Body of pancreas (tissue), 4 donors: ENCODE data around the gene CDK8. TPM values are rescaled to one million over a fixed set of nuclear protein-coding genes. Genes with fewer than 3 reads are reported as not detected.

ENCODE experiments used
- ATAC-seq: fragments of 150-250 bp; one replicate; pipeline ENCODE4 v1.9.1; 2016
- DNase-seq, 4 donors: peaks; one replicate each; pipeline ENCODE4 v3.0.0-alpha.2; 2019
- H3K27ac ChIP-seq, 4 donors: fragments of 200-600 bp; sonication (generic); 1 replicate in 3 of 4; 2 replicates in 1 of 4; pipeline versions ENCODE4 v1.5.1 to v1.6.1; 2016 to 2019; ENCODE audit warnings: mild to moderate bottlenecking in 1 of 4, mixed read lengths in 1 of 4, moderate library complexity in 1 of 4
- H3K27me3 ChIP-seq, 2 donors: fragments of 200-600 bp; sonication (generic); one replicate each; pipeline ENCODE4 v1.6.0; 2016; ENCODE audit warnings: mild to moderate bottlenecking in 1 of 2
- H3K36me3 ChIP-seq, 2 donors: fragments of 200-600 bp; sonication (generic); replicated peaks in 1 of 2; 2 replicates each; pipeline ENCODE4 v1.5.1; 2016; ENCODE audit warnings: low read depth in 2 of 2; ENCODE audit not compliant: insufficient read depth in 1 of 2
- H3K4me1 ChIP-seq: fragments of 200-600 bp; sonication (generic); one replicate; pipeline ENCODE4 v1.6.0; 2016
- H3K4me3 ChIP-seq, 2 donors: fragments of 200-600 bp; sonication (generic); 1 replicate in 1 of 2; 2 replicates in 1 of 2; pipeline ENCODE4 v1.5.1; 2016 to 2019
- H3K9me3 ChIP-seq, 3 donors: fragments of 200-600 bp; sonication (generic); 1 replicate in 2 of 3; 2 replicates in 1 of 3; pipeline ENCODE4 v1.5.1; 2016
- CTCF ChIP-seq, 7 experiments: fragments of 450-650 bp in 4 of 7; fragments of 200-600 bp in 3 of 7; sonication (generic) in 3 of 7; IDR thresholded peaks; one replicate each; pipeline ENCODE4 v1.5.1; 2016 to 2019; ENCODE audit warnings: antibody characterized with exemption in 7 of 7
- POLR2A ChIP-seq, 3 donors: fragments of 450-650 bp; IDR thresholded peaks; one replicate each; pipeline ENCODE4 v1.6.1; 2016; ENCODE audit warnings: antibody characterized with exemption in 3 of 3, mild to moderate bottlenecking in 2 of 3
- WGBS, 2 donors: methylation state at CpG; one replicate each; pipeline ENCODE4 v1.1.5; 2017; 5-methylcytosine and 5-hydroxymethylcytosine counted together
- intact Hi-C: fragments of 100-400 bp; cut with DNase I; formaldehyde crosslinking; loops from one replicate; pipeline ENCODE4 v1.15.1; 2023
- total RNA-seq, 2 donors: library from RNA; depleted of rRNA; stranded (reverse); fragments of >200 nt; gene quantifications; one replicate each; pipeline ENCODE4 v1.1.0, GENCODE V29; 2016

Gene CDK8
- total RNA-seq, 2 donors from 2014 or later = 12.7 to 13.8 TPM

DNA sequence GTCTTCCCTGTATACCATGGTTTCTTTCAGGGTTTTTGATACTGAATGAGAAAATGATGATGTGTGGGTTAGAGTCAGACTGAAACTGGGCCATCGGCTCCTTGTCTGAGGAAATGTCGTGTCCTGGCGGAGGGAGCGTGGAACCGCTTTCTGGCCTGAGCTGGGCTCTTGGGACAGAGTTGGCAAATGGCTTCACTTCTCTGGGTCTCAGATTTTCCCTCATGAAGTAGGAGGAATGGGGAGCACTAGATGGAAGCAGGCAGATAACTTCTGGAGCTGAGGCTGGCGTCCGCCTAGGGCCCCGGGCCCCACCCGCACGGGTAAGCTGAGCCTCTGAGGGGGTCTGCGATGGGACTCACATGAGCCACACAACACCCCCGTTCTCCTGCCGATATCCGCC lies 170.3 kb downstream of the CDK8 start:
- Histone ChIP-seq H3K36me3 (no peaks in the 10 kb centered on the region), H3K27me3 (no peaks in the 10 kb centered on the region), H3K27ac (no peak overlapping the region), H3K4me1 (peaks cover 7% of the 10 kb centered on the region), H3K4me3 (no peak overlapping the region), H3K9me3 (no peaks in the 10 kb centered on the region)
- 87 to 91% methylated on average over 14 of the region's 14 CpGs for WGBS, 2 donors
- no peak for DNase-seq
- TF ChIP-seq CTCF (IDR thresholded peaks at IDR 0.05) = no peak
- ATAC-seq = no peak
- intact Hi-C loops = no loop called here

GRCh38 chr13:26425443-26426358 lies 171.8 kb downstream of the CDK8 start:
- Histone ChIP-seq H3K4me3 (no peak overlapping the region), H3K27me3 (no peaks in the 10 kb centered on the region), H3K36me3 (no peaks in the 10 kb centered on the region), H3K9me3 (no peaks in the 10 kb centered on the region), H3K4me1 (peaks cover 7% of the 10 kb centered on the region), H3K27ac (no peak overlapping the region)
- 18 to 21% methylated on average over 9 of the region's 9 CpGs for WGBS, 2 donors
- DNase-seq = peak in 3 of 4 donors; percentile 18 to 59 (median 29)
- intact Hi-C loops = no loop called here
- TF ChIP-seq CTCF (IDR thresholded peaks at IDR 0.05) (no peak), POLR2A (IDR thresholded peaks at IDR 0.05) (no peak)
- peak; percentile 27 for ATAC-seq

DNA sequence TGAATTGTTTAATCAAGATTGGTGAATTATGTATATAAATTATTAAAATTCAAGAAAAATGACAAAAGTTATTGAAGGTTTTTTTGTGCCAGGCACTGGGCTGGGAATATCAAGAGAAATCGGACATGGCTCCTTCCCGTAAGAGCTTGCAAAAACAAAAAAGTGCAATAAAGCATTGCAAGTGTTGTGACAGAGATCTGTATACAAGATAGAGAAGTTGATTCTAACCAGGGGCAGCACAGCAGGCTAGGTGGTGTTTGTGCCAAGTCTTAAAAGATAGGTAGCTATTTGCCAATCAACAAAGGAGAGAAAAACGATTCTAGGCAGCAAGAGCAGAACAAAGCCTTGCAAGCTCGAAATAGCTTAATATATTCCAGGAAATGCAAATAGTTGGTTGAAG lies 179.8 kb downstream of the CDK8 start:
- Histone ChIP-seq H3K36me3 (no peaks in the 10 kb centered on the region), H3K4me1 (no peaks in the 10 kb centered on the region), H3K9me3 (peaks cover 0 to 7% (median 4%) of the 10 kb centered on the region in 3 donors), H3K4me3 (no peak overlapping the region), H3K27ac (no peak overlapping the region), H3K27me3 (no peaks in the 10 kb centered on the region)
- TF ChIP-seq POLR2A (IDR thresholded peaks at IDR 0.05) (no peak), CTCF (IDR thresholded peaks at IDR 0.05) (no peak)
- DNase-seq = no peak
- ATAC-seq = no peak
- intact Hi-C loops = no loop called here
- 53 to 60% methylated on average over 4 of the region's 4 CpGs for WGBS, 2 donors

GRCh38 chr13:26435171-26435570 lies 181.2 kb downstream of the CDK8 start:
- ATAC-seq = no peak
- Histone ChIP-seq H3K27me3 (no peaks in the 10 kb centered on the region), H3K9me3 (peaks cover 0 to 7% (median 4%) of the 10 kb centered on the region in 3 donors), H3K27ac (no peak overlapping the region), H3K4me3 (no peak overlapping the region), H3K4me1 (no peaks in the 10 kb centered on the region), H3K36me3 (no peaks in the 10 kb centered on the region)
- TF ChIP-seq POLR2A (IDR thresholded peaks at IDR 0.05) (no peak), CTCF (IDR thresholded peaks at IDR 0.05) (no peak)
- intact Hi-C loops = no loop called here
- DNase-seq = no peak

DNA sequence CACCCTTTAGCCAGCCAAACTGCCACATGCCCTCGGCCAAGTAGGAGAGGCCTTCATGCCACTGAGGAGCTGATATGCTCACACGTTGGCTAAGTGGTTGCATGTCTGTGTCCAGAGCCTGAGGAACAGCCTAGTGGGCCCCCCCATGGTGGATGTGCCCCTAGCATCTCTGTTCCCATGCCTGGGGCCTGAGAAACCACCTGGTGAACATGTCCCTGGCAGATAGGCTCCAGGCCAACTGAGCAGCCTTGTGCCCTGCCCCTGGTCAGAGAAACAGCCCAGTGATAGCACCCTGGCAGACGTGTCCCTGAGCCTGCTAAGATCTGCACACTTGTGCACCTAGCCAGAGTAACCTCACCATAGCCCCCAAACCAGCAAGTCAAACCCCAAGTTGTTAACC lies 181.7 kb downstream of the CDK8 start:
- WGBS, 2 donors = 78% methylated on average over 3 of the region's 3 CpGs; no CpG with 5 or more reads in 1 of the 2 donors
- no peak overlapping the region for H3K27ac ChIP-seq
- peaks cover 0 to 7% (median 4%) of the 10 kb centered on the region in 3 donors for H3K9me3 ChIP-seq
- TF ChIP-seq CTCF (IDR thresholded peaks at IDR 0.05) = no peak
- no peak for TF ChIP-seq POLR2A (IDR thresholded peaks at IDR 0.05)
- ATAC-seq (no peak), DNase-seq (no peak)
- no peaks in the 10 kb centered on the region for H3K27me3 ChIP-seq
- no peaks in the 10 kb centered on the region for H3K36me3 ChIP-seq
- intact Hi-C loops = no loop called here
- no peaks in the 10 kb centered on the region for H3K4me1 ChIP-seq
- no peak overlapping the region for H3K4me3 ChIP-seq
